Calu3 (cell line): ENCODE data around the gene CXCL5. TPM values are rescaled to one million over a fixed set of nuclear protein-coding genes. Genes with fewer than 3 reads are reported as not detected.

ENCODE experiments used
- BruUV-seq: library from RNA; stranded (reverse); fragments of 400-500 nt; replicated peaks from 2 replicates; lab custom pipeline; 2021; lab: Mats Ljungman, UMichigan
- CTCF ChIA-PET: fragments of 300-600 bp; sonication (Branson Sonifier 250); formaldehyde crosslinking; loops from one replicate; lab custom pipeline; 2022; ENCODE audit warnings: antibody characterized with exemption; lab: Charles Lee
- DNase-seq: peaks from one replicate; pipeline ENCODE4 v3.0.0; 2022
- H3K27ac Mint-ChIP-seq: one replicate; pipeline ENCODE4 v1.8.0; 2022; ENCODE audit warnings: mixed read lengths; ENCODE audit not compliant: unreplicated experiment
- H3K27me3 Mint-ChIP-seq: one replicate; pipeline ENCODE4 v1.8.0; 2022; ENCODE audit warnings: mixed read lengths; ENCODE audit not compliant: unreplicated experiment
- H3K36me3 Mint-ChIP-seq: one replicate; pipeline ENCODE4 v1.8.0; 2022; ENCODE audit warnings: mild to moderate bottlenecking, moderate library complexity, mixed read lengths; ENCODE audit not compliant: insufficient read depth, unreplicated experiment
- H3K4me1 Mint-ChIP-seq: one replicate; pipeline ENCODE4 v1.8.0; 2022; ENCODE audit warnings: mild to moderate bottlenecking, low read depth, mixed read lengths; ENCODE audit not compliant: unreplicated experiment
- H3K4me3 Mint-ChIP-seq: one replicate; pipeline ENCODE4 v1.8.0; 2022; ENCODE audit warnings: mild to moderate bottlenecking, low read depth, moderate library complexity, mixed read lengths; ENCODE audit not compliant: unreplicated experiment
- H3K9me3 Mint-ChIP-seq: one replicate; pipeline ENCODE4 v1.8.0; 2022; ENCODE audit warnings: low read depth, mixed read lengths; ENCODE audit not compliant: unreplicated experiment
- CTCF ChIP-seq: fragments of 200-600 bp; IDR thresholded peaks from one replicate; pipeline ENCODE4 v1.8.0; 2022; ENCODE audit warnings: antibody characterized with exemption; ENCODE audit not compliant: unreplicated experiment
- intact Hi-C: fragments of 100-400 bp; cut with micrococcal nuclease; formaldehyde crosslinking; loops from one replicate; pipeline ENCODE4 v1.10.0; 2022; ENCODE audit not compliant: unreplicated experiment
- total RNA-seq: library from RNA; stranded (reverse); gene quantifications from 2 replicates; pipeline ENCODE4 v1.2.3, GENCODE V29; 2022

CXCL5 gene
- total RNA-seq, 1 experiment from 2014 or later: 1,906 TPM

GRCh38 chr4:74012130-74012529 lies 13.7 kb upstream of the CXCL5 start:
- BruUV-seq: no TSS peak
- intact Hi-C loops: no loop called here
- no peak for DNase-seq

GRCh38 chr4:74009307-74009706 lies 10.8 kb upstream of the CXCL5 start:
- no peak overlapping the region for H3K27ac Mint-ChIP-seq
- no peak for DNase-seq
- H3K9me3 Mint-ChIP-seq: peaks cover 3% of the 10 kb centered on the region
- peaks cover 7% of the 10 kb centered on the region for H3K36me3 Mint-ChIP-seq
- BruUV-seq: no TSS peak
- no peaks in the 10 kb centered on the region for H3K27me3 Mint-ChIP-seq
- peaks cover 4% of the 10 kb centered on the region for H3K4me1 Mint-ChIP-seq
- intact Hi-C loops: no loop called here
- CTCF ChIA-PET: no interaction called here
- H3K4me3 Mint-ChIP-seq: no peak overlapping the region
- no peak for TF ChIP-seq CTCF

More at GRCh38 chr4:74012130-74012529, 13.7 kb upstream of the CXCL5 start:
- Mint-ChIP-seq H3K36me3 (no peaks in the 10 kb centered on the region), H3K4me3 (no peak overlapping the region), H3K4me1 (peaks cover 25% of the 10 kb centered on the region), H3K9me3 (peaks cover 3% of the 10 kb centered on the region), H3K27me3 (no peaks in the 10 kb centered on the region), H3K27ac (no peak overlapping the region)
- CTCF ChIA-PET: no interaction called here
- no peak for TF ChIP-seq CTCF

GRCh38 chr4:74006009-74006476 lies 7.6 kb upstream of the CXCL5 start:
- intact Hi-C loops: no loop called here
- Mint-ChIP-seq H3K27me3 (no peaks in the 10 kb centered on the region), H3K4me3 (peak overlapping the region; percentile 25), H3K4me1 (peaks cover 5% of the 10 kb centered on the region), H3K36me3 (peaks cover 12% of the 10 kb centered on the region), H3K9me3 (no peaks in the 10 kb centered on the region), H3K27ac (peak overlapping the region; percentile 86)
- no TSS peak for BruUV-seq
- CTCF ChIA-PET: no interaction called here
- DNase-seq: no peak
- no peak for TF ChIP-seq CTCF

GRCh38 chr4:74005528-74005927 lies 7.1 kb upstream of the CXCL5 start:
- H3K4me3 Mint-ChIP-seq: peak overlapping the region; percentile 25

More at GRCh38 chr4:74005528-74005927, 7.1 kb upstream of the CXCL5 start:
- peak; percentile 18 for DNase-seq
- H3K4me1 Mint-ChIP-seq: peaks cover 9% of the 10 kb centered on the region
- no peaks in the 10 kb centered on the region for H3K9me3 Mint-ChIP-seq
- CTCF ChIA-PET: no interaction called here
- H3K27ac Mint-ChIP-seq: peak overlapping the region; percentile 86
- no TSS peak for BruUV-seq
- H3K36me3 Mint-ChIP-seq: peaks cover 12% of the 10 kb centered on the region
- no peaks in the 10 kb centered on the region for H3K27me3 Mint-ChIP-seq
- no peak for TF ChIP-seq CTCF
- intact Hi-C loops: loop anchor here (1.0 kb wide), 1 partner anchor 18 kb away; no protein-coding TSS in a partner anchor
